GM12801 (cell line): ENCODE data around the gene TNFAIP3.

Experiments
- CTCF ChIP-seq: IDR thresholded peaks from one replicate; pipeline ENCODE4 v1.5.1; 2011; ENCODE audit warnings: control low read depth; ENCODE audit not compliant: insufficient read length; ENCODE audit errors: extremely low read depth

TNFAIP3 gene

GRCh38 chr6:137923866-137924653 is 57.0 kb downstream of the TNFAIP3 start:
- TF ChIP-seq CTCF: no peak

DNA sequence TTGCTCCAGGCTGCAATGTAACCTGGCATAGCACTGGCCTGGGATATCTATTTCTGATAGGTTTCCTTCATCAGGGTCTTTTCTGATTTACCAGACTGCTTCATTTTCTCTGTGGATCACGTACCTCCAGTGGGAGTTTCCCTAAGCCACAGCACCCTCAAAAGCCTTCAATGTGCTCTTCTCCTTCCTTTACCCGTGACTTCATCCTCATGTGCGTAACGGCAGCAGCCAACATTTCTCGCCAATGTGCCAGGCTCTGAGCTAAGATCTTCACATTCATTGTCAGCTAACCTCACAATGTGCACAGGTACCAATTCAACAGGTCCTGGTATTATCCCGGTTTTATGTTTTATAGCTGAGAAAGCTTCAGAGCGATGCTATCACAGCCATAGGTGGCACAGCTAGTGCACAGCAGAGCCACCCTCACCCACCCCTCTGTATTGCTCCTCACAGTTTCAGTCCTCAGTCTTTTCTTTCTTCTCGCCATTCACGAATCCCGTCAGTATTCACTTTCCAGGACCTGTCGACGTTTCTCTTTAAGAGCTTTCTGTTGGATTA is 58.2 kb downstream of the TNFAIP3 start:
- no peak for TF ChIP-seq CTCF

- TF ChIP-seq CTCF: no peak
Observed at GRCh38 chr6:137926207-137926731, 59.2 kb downstream of the TNFAIP3 start.

DNA sequence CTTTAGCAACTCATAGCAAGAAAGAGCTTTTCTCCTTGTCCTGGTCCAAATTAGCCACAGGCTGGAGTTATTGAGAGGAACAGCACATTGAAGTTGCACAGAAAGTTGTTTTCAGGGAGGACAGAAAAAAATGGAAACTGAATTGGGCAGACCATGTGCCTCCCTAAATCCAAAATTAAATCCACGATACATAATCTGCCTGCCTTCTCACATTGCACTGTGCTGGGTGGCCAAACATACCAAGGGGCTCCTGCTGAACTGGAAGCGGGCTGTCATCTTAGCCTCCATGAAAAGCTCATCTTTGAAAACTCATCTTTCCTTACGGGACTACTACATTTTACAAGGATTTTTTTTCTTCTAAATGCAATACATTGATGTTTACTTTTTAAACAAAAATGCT is 59.9 kb downstream of the TNFAIP3 start:
- no peak for TF ChIP-seq CTCF

- no peak for TF ChIP-seq CTCF
Observed at GRCh38 chr6:137927777-137928218, 60.7 kb downstream of the TNFAIP3 start.

DNA sequence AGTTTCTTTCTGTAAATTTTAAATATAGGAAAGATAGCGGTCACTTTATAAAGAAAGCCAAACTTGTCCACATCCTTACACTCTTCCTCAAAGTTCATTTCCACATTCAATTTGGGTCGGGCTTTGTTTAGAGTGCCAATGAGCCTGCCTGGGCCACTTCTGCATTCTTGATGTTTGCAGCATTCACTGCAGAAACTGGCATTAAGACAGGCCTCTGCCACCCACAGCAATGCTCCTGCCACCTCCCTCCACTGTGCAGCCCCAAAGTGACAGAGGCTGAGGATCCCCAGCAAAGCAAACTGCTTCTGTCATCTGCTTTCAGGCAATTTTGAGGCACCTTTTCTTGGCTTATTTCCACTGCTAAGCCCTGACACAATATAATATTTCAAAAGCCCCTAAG is 61.2 kb downstream of the TNFAIP3 start:
- no peak for TF ChIP-seq CTCF

GRCh38 chr6:137931849-137932465 is 64.9 kb downstream of the TNFAIP3 start:
- TF ChIP-seq CTCF: no peak
